HG03280 (cell line): ENCODE results near the gene RPS18.
"Not testable (repeated sequence)": the region's sequence is repeated elsewhere in the genome, so short reads cannot be mapped to it uniquely, and the experiment has no call there.

Source experiments
- ATAC-seq: cut with Tn5 transposase; IDR thresholded peaks from one replicate; pipeline ENCODE4 v1.9.1; 2021; ENCODE audit warnings: mild to moderate bottlenecking, moderate library complexity; ENCODE audit not compliant: unreplicated experiment

RPS18 gene

GRCh38 chr6:33272275-33273128 is 627 bp downstream of the RPS18 start:
- ATAC-seq, result no peak

- ATAC-seq, result no peak
These were observed 1.5 kb downstream of the RPS18 start for GRCh38 chr6:33273129-33273923.

- ATAC-seq, result no peak
These were observed 2.3 kb downstream of the RPS18 start for GRCh38 chr6:33273924-33274902.

GRCh38 chr6:33275795-33276580 is 4.1 kb downstream of the RPS18 start:
- not testable (repeated sequence) for ATAC-seq

GRCh38 chr6:33276581-33276863 is 4.6 kb downstream of the RPS18 start:
- no peak for ATAC-seq

GRCh38 chr6:33276864-33277662 is 5.2 kb downstream of the RPS18 start, which contains the start of gene B3GALT4:
TSS of gene B3GALT4 (plus strand) at chr6:33277123. CDS start at chr6:33277420, 297 bp downstream.
- ATAC-seq, result peak; percentile 59

- peak; percentile 12 for ATAC-seq
These were observed 6.0 kb downstream of the RPS18 start for GRCh38 chr6:33277663-33278391.

GRCh38 chr6:33278392-33278741 is 6.5 kb downstream of the RPS18 start:
- ATAC-seq, result no peak

- no peak for ATAC-seq
These were observed 6.9 kb downstream of the RPS18 start for GRCh38 chr6:33278810-33279209.

GRCh38 chr6:33279257-33279695 is 7.4 kb downstream of the RPS18 start:
- no peak for ATAC-seq

GRCh38 chr6:33279971-33280511 is 8.2 kb downstream of the RPS18 start:
- no peak for ATAC-seq

- ATAC-seq, result no peak
These were observed 8.7 kb downstream of the RPS18 start for GRCh38 chr6:33280539-33280938.

GRCh38 chr6:33285214-33285613 is 13.3 kb downstream of the RPS18 start:
- not testable (repeated sequence) for ATAC-seq

- no peak for ATAC-seq
These were observed 15.4 kb downstream of the RPS18 start for GRCh38 chr6:33286946-33287914.

GRCh38 chr6:33288141-33288920 is 16.5 kb downstream of the RPS18 start:
- ATAC-seq, result no peak
